ENCODE results near the gene HTRA2.

GRCh38 chr2:74550231-74550630 is 20.5 kb downstream of the HTRA2 start:
- TF ChIP-seq CTCF (IDR thresholded peaks at IDR 0.05) (no peak), ZFX (IDR thresholded peaks at IDR 0.05; ENCODE audit: borderline replicate concordance) (no peak)
